Neuron (in vitro differentiated cells): ENCODE data around the gene SNPH.
"Not testable (repeated sequence)": the region's sequence is repeated elsewhere in the genome, so short reads cannot be mapped to it uniquely, and the experiment has no call there.

Experiments
- H2AFZ ChIP-seq: one replicate; pipeline ENCODE4 v1.6.1; 2013; ENCODE audit warnings: low read depth, mild to moderate bottlenecking, inconsistent platforms, low read length, moderate library complexity
- H3K27me3 ChIP-seq: one replicate; pipeline ENCODE4 v1.6.1; 2013; ENCODE audit warnings: low read length; ENCODE audit not compliant: insufficient read depth
- H3K36me3 ChIP-seq: one replicate; pipeline ENCODE4 v1.6.1; 2013; ENCODE audit warnings: low read length; ENCODE audit not compliant: insufficient read depth
- H3K4me1 ChIP-seq: one replicate; pipeline ENCODE4 v1.6.1; 2013; ENCODE audit warnings: low read length; ENCODE audit not compliant: insufficient read depth
- H3K4me3 ChIP-seq: 2 replicates; pipeline ENCODE4 v1.5.1; 2013; ENCODE audit warnings: mild to moderate bottlenecking, low read length, moderate library complexity
- H3K9me3 ChIP-seq: one replicate; pipeline ENCODE4 v1.6.1; 2013; ENCODE audit warnings: low read length

Gene SNPH

GRCh38 chr20:1343446-1344124 lies 77.5 kb downstream of the SNPH start:
- H2AFZ ChIP-seq, H3K27me3 ChIP-seq, H3K9me3 ChIP-seq, H3K4me1 ChIP-seq, H3K4me3 ChIP-seq, H3K36me3 ChIP-seq: not testable (repeated sequence)

DNA sequence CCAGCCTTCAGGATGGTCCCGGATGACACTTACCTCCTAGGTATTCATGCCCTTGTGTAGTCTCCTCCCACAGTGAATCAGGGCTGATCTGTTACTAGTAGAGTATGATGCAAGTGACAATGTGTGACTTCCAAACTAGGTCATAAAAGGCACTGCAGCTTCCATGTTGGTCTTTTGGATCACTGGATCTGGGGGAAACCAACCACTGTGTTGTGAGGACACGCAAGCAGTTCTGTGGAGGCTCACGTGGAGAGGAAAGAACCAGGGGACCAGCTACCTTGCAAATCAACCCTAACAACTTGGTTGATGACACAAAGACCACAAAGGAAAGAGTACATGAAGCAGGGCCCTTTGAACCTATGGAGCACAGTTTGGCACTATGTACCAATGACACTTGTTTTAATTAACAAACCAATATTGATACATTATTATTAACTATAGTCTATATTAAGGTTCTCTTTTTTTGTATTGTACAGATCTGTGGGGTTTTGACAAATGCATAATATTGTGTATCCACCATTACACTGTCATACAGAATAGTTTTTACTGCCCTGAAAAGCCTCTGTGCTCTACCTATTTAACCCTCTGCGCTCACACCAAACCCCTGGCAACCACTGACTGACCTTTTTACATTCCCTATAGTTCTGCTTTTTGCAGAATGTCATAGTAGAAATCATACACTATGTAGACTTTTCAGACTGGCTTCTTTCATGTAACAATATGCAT lies 79.1 kb downstream of the SNPH start:
- no peaks in the 10 kb centered on the region for H3K27me3 ChIP-seq
- H2AFZ ChIP-seq: no peak overlapping the region
- no peaks in the 10 kb centered on the region for H3K4me1 ChIP-seq
- no peak overlapping the region for H3K4me3 ChIP-seq
- H3K9me3 ChIP-seq: peaks cover 4% of the 10 kb centered on the region
- H3K36me3 ChIP-seq: no peaks in the 10 kb centered on the region

- H3K4me3 ChIP-seq: no peak overlapping the region
- H2AFZ ChIP-seq: no peak overlapping the region
- no peaks in the 10 kb centered on the region for H3K4me1 ChIP-seq
- no peaks in the 10 kb centered on the region for H3K36me3 ChIP-seq
- H3K9me3 ChIP-seq: peaks cover 4% of the 10 kb centered on the region
- no peaks in the 10 kb centered on the region for H3K27me3 ChIP-seq
Measured at GRCh38 chr20:1345756-1346093, 79.6 kb downstream of the SNPH start.

DNA sequence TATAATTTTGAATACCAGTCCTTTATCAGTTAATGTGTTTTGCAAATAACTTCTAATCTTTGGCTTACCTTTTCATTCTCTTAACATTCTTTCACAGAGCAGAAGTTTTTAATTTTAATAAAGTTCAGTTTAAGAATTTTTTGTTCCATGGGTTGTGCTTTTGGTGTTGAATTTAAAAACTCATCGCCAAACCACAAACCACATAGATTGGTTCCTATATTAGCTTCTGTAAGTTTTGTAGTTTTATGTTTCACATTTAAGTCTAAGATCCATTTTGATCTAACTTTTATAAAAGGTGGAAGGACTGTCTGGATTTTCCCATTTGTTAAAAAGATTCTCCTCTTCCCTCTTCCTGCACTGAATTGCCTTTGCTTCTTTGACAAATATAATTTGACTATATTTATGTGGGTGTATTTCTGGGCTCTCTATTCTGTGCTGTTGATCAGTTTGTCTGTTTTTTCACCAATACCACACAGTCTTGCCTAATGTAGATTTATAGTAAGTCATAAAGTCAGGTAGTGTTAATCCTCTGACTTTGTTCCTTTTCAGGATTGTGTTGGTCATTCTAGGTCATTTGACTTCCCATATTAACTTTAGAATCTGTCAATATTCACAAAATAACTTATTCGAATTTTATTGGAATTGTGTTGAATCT lies 80.3 kb downstream of the SNPH start:
- Histone ChIP-seq H3K4me3 (no peak overlapping the region), H3K9me3 (peaks cover 4% of the 10 kb centered on the region), H2AFZ (no peak overlapping the region), H3K4me1 (no peaks in the 10 kb centered on the region), H3K27me3 (no peaks in the 10 kb centered on the region), H3K36me3 (no peaks in the 10 kb centered on the region)

DNA sequence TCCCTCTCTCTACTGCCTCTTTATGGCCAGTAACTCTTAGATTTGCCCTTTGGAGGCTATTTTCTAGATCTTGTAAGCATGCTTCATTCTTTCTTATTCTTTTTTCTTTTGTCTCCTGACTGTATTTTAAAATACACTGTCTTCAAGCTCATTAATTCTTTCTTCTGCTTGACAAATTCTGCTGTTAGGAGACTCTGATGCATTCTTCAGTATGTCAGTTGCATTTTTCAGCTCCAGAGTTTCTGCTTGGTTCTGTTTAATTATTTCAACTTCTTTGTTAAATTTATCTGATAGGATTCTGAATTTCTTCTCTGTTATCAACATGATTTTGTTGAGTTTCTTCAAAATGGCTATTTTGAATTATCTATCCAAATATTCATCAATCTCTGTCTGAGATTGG lies 87.9 kb downstream of the SNPH start:
- Histone ChIP-seq H3K9me3 (peaks cover 15% of the 10 kb centered on the region), H3K4me3 (no peak overlapping the region), H3K36me3 (peaks cover 22% of the 10 kb centered on the region), H3K4me1 (no peaks in the 10 kb centered on the region), H3K27me3 (no peaks in the 10 kb centered on the region), H2AFZ (no peak overlapping the region)

DNA sequence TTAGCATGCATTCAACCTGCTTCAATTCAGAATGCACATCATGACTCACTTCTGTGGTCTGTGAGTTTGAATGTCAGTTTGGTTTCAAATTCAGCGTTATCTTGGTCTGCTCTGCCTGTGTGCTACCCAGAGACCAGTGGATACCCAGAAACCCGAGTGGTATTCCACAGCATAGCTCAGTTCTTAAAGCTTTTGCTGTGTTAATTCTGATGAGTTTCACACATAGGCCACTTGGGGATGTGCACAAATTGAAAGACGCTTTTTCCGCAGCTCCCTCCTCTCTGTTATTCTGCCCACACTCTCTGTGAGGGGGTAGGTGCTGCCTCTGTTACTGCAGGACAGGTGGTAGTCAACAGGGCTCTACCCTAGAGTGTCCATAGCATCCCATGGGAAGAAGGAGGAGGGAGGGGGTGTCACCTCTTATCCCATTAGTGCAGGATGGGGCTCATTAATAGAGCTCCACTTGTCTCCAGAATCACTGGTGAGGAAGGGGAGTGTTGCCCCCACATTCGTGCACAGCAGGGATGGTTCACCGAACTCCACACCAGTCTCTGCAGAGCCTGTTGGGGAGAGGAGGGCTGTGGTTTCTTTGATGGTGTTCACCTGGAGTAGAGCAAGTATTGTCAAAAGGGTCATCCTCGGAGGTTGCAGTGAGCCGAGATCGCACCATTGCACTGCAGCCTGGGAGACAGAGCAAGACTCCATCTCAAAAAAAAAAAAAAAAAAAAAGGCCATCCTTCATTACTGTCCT lies 92.0 kb downstream of the SNPH start:
- Histone ChIP-seq H3K9me3 (peaks cover 14% of the 10 kb centered on the region), H3K4me1 (no peaks in the 10 kb centered on the region), H3K27me3 (no peaks in the 10 kb centered on the region), H3K36me3 (peaks cover 47% of the 10 kb centered on the region), H3K4me3 (no peak overlapping the region), H2AFZ (no peak overlapping the region)
